Spleen (tissue), 11 donors: Measurements from ENCODE around the gene CDX2. TPM values are rescaled to one million over a fixed set of nuclear protein-coding genes. Genes with fewer than 3 reads are reported as not detected.

Experiments
- DNase-seq: peaks from one replicate; pipeline ENCODE4 v3.0.0-alpha.2; 2020
- H3K27ac ChIP-seq, 8 donors: fragments of 200-600 bp; sonication (generic) in 7 of 8; 1 replicate in 4 of 8; 2 replicates in 4 of 8; pipeline versions ENCODE4 v1.5.0 to v1.8.0; 2016 to 2021; ENCODE audit warnings: inconsistent platforms in 4 of 8, mild to moderate bottlenecking in 4 of 8, moderate library complexity in 1 of 8
- H3K27me3 ChIP-seq, 7 donors: fragments of 200-600 bp; sonication (generic) in 6 of 7; replicated peaks in 1 of 7; 1 replicate in 4 of 7; 2 replicates in 3 of 7; pipeline versions ENCODE4 v1.5.0 to v1.8.0; 2016 to 2021; ENCODE audit warnings: inconsistent platforms in 3 of 7, mild to moderate bottlenecking in 1 of 7
- H3K36me3 ChIP-seq, 6 donors: fragments of 200-600 bp; sonication (generic) in 5 of 6; 1 replicate in 4 of 6; 2 replicates in 2 of 6; pipeline versions ENCODE4 v1.5.0 to v1.8.0; 2016 to 2021; ENCODE audit warnings: inconsistent platforms in 2 of 6
- H3K4me1 ChIP-seq, 6 donors: fragments of 200-600 bp; sonication (generic) in 5 of 6; 1 replicate in 3 of 6; 2 replicates in 3 of 6; pipeline versions ENCODE4 v1.5.0 to v1.8.0; 2016 to 2021; ENCODE audit warnings: inconsistent platforms in 3 of 6
- H3K4me3 ChIP-seq, 8 donors: fragments of 200-600 bp; sonication (generic) in 7 of 8; 1 replicate in 4 of 8; 2 replicates in 4 of 8; pipeline versions ENCODE4 v1.5.0 to v1.8.0; 2016 to 2021; ENCODE audit warnings: inconsistent platforms in 4 of 8, mild to moderate bottlenecking in 4 of 8, moderate library complexity in 2 of 8
- H3K9me3 ChIP-seq, 8 donors: fragments of 200-600 bp; sonication (generic) in 7 of 8; 1 replicate in 4 of 8; 2 replicates in 4 of 8; pipeline versions ENCODE4 v1.5.0 to v1.8.0; 2016 to 2021; ENCODE audit warnings: inconsistent platforms in 4 of 8
- CTCF ChIP-seq, 11 experiments: fragments of 200-600 bp in 7 of 11; fragments of 450-650 bp in 4 of 11; sonication (generic) in 4 of 11; IDR thresholded peaks in 8 of 11; conservative IDR thresholded peaks in 3 of 11; 1 replicate in 7 of 11; 2 replicates in 4 of 11; pipeline versions ENCODE4 v1.4.0 to v1.8.0; 2016 to 2021; ENCODE audit warnings: antibody characterized with exemption in 11 of 11, inconsistent platforms in 4 of 11, mild to moderate bottlenecking in 1 of 11
- POLR2A ChIP-seq, 3 donors: fragments of 450-650 bp; IDR thresholded peaks; one replicate each; pipeline ENCODE4 v1.5.1; 2017; ENCODE audit warnings: antibody characterized with exemption in 3 of 3, mild to moderate bottlenecking in 1 of 3
- POLR2AphosphoS5 ChIP-seq, 3 donors: sonication (generic); formaldehyde crosslinking; IDR thresholded peaks; one replicate each; pipeline ENCODE4 v1.5.1; 2017; ENCODE audit warnings: antibody characterized with exemption in 3 of 3
- WGBS, 5 donors: extraction: QIAGEN DNeasy Blood & Tissue Kit in 3 of 5; methylation state at CpG; one replicate each; pipeline versions ENCODE4 v1.1.5 to v1.1.7; 2013 to 2018; 5-methylcytosine and 5-hydroxymethylcytosine counted together
- intact Hi-C: fragments of 100-400 bp; cut with DNase I; formaldehyde crosslinking; loops from one replicate; pipeline ENCODE4 v1.15.0; 2023; ENCODE audit warnings: low total_unique reads
- polyA plus RNA-seq, 3 donors: library from polyadenylated mRNA; stranded (reverse); fragments of 200-250 nt; gene quantifications; one replicate each; pipeline ENCODE4 v1.2.1, GENCODE V29; 2013
- total RNA-seq, 7 donors: library from RNA; depleted of rRNA in 3 of 7; stranded (reverse); fragments of >200 nt in 3 of 7; fragmentation: NEBNext Ultra II Directional in 4 of 7; extraction: Animal tissue kit (Norgen Biotek cat#: 25700) in 4 of 7; gene quantifications; one replicate each; pipeline versions ENCODE4 v1.1.0 to v1.2.1, GENCODE V29; 2016 to 2021
- donor health status: healthy with polysubstance abuse.
- donor health status: DM: no; HTN: no; CAD: no; lungs with moderate emphysema.
- donor health status: DM: no; HTN: no; CAD: no.
- donor health status: Bipolar disorder and iron deficiency.
- donor health status: healthy.
- donor health status: DM: no; HTN: no; CAD: no.
- donor health status: DM: yes; HTN: yes; CAD: no.

Gene CDX2
- total and polyA plus RNA-seq, 10 donors: 0.02 to 0.03 TPM; not detected in 8

- Histone ChIP-seq H3K4me1 (peaks cover 15 to 53% (median 35%) of the 10 kb centered on the region in 6 donors), H3K36me3 (no peaks in the 10 kb centered on the region), H3K9me3 (no peaks in the 10 kb centered on the region), H3K27ac (no peak overlapping the region), H3K27me3 (peaks cover 3 to 100% (median 98%) of the 10 kb centered on the region in 7 donors), H3K4me3 (no peak overlapping the region)
- no peak for DNase-seq
- WGBS, 5 donors: 39 to 55% (median 48%) methylated on average over 5 of the region's 5 CpGs; no CpG with 5 or more reads in 1 of the 5 donors
- TF ChIP-seq POLR2A (IDR thresholded peaks at IDR 0.05) (no peak), CTCF (IDR thresholded peaks at IDR 0.05 in 8 of 11, conservative IDR thresholded peaks at IDR 0.05 in 3 of 11) (no peak), POLR2AphosphoS5 (IDR thresholded peaks at IDR 0.05) (no peak)
- intact Hi-C loops: no loop called here
These were observed 4.2 kb upstream of the CDX2 start for GRCh38 chr13:27973291-27973690.

- intact Hi-C loops: no loop called here
These were observed 3.3 kb upstream of the CDX2 start for GRCh38 chr13:27972478-27972820.

GRCh38 chr13:27971776-27972477, 2.8 kb upstream of the CDX2 start:
- peaks cover 12 to 53% (median 41%) of the 10 kb centered on the region in 6 donors for H3K4me1 ChIP-seq
- TF ChIP-seq CTCF (IDR thresholded peaks at IDR 0.05 in 8 of 11, conservative IDR thresholded peaks at IDR 0.05 in 3 of 11) (no peak), POLR2A (IDR thresholded peaks at IDR 0.05) (no peak), POLR2AphosphoS5 (IDR thresholded peaks at IDR 0.05) (no peak)
- no peaks in the 10 kb centered on the region for H3K9me3 ChIP-seq
- no peak for DNase-seq
- H3K36me3 ChIP-seq: no peaks in the 10 kb centered on the region
- peaks cover 6 to 100% (median 98%) of the 10 kb centered on the region in 7 donors for H3K27me3 ChIP-seq
- H3K27ac ChIP-seq: no peak overlapping the region
- intact Hi-C loops: no loop called here
- WGBS, 5 donors: 51 to 68% (median 63%) methylated on average over 7 of the region's 7 CpGs
- no peak overlapping the region for H3K4me3 ChIP-seq

More at GRCh38 chr13:27972478-27972820, 3.3 kb upstream of the CDX2 start:
- TF ChIP-seq POLR2A (IDR thresholded peaks at IDR 0.05): no peak
- no peak for TF ChIP-seq POLR2AphosphoS5 (IDR thresholded peaks at IDR 0.05)
- no peak for TF ChIP-seq CTCF (IDR thresholded peaks at IDR 0.05 in 8 of 11, conservative IDR thresholded peaks at IDR 0.05 in 3 of 11)
- peaks cover 14 to 53% (median 36%) of the 10 kb centered on the region in 6 donors for H3K4me1 ChIP-seq
- no peak for DNase-seq
- H3K27me3 ChIP-seq: peaks cover 3 to 100% (median 98%) of the 10 kb centered on the region in 7 donors
- 61 to 76% (median 69%) methylated on average over 2 of the region's 2 CpGs for WGBS, 5 donors
- no peaks in the 10 kb centered on the region for H3K9me3 ChIP-seq
- H3K36me3 ChIP-seq: no peaks in the 10 kb centered on the region
- no peak overlapping the region for H3K4me3 ChIP-seq
- no peak overlapping the region for H3K27ac ChIP-seq

- 27 to 33% (median 28%) methylated on average over 8 to 13 of the region's 13 CpGs for WGBS, 5 donors
- TF ChIP-seq POLR2AphosphoS5 (IDR thresholded peaks at IDR 0.05): no peak
- no peak for TF ChIP-seq POLR2A (IDR thresholded peaks at IDR 0.05)
- TF ChIP-seq CTCF (IDR thresholded peaks at IDR 0.05 in 8 of 11, conservative IDR thresholded peaks at IDR 0.05 in 3 of 11): no peak
- intact Hi-C loops: no loop called here
- Histone ChIP-seq H3K4me3 (no peak overlapping the region), H3K27ac (no peak overlapping the region), H3K27me3 (peaks cover 7 to 100% (median 98%) of the 10 kb centered on the region in 7 donors), H3K4me1 (peaks cover 12 to 57% (median 47%) of the 10 kb centered on the region in 6 donors), H3K9me3 (no peaks in the 10 kb centered on the region), H3K36me3 (no peaks in the 10 kb centered on the region)
- no peak for DNase-seq
These were observed 2.1 kb upstream of the CDX2 start for GRCh38 chr13:27971236-27971645.
